HTERT RPE-1 (cell line): ENCODE data around the gene GH1.
"Not testable (repeated sequence)": the region's sequence is repeated elsewhere in the genome, so short reads cannot be mapped to it uniquely, and the experiment has no call there.

Experiments used
- in situ Hi-C: fragments of 300-500 bp; cut with MboI; formaldehyde crosslinking; loops from 4 replicates; pipeline ENCODE4 v1.14.3; 2020; ENCODE audit warnings: low sequenced_read_pairs

Gene GH1

GRCh38 chr17:63869491-63870291, 48.9 kb downstream of the GH1 start:
- in situ Hi-C loops = not testable (repeated sequence)
